ENCODE measurements around the gene NPY.

GRCh38 chr7:24312588-24312987 lies 28.6 kb downstream of the NPY start:
- no peak for TF ChIP-seq CTCF (optimal IDR thresholded peaks at IDR 0.05 in 1 of 3, IDR thresholded peaks at IDR 0.05 in 1 of 3, conservative IDR thresholded peaks at IDR 0.05 in 1 of 3; ENCODE audit: extremely low read depth in 1 of 3, insufficient read depth in 2 of 3, low read length in 3 of 3)
- no peak for TF ChIP-seq EZH2 (IDR thresholded peaks at IDR 0.05; ENCODE audit: low read length)
